Astrocyte (in vitro differentiated cells and primary cell): ENCODE data around the gene KIF5A.

Experiments
- CTCF ChIP-seq: IDR thresholded peaks from 2 replicates; pipeline ENCODE4 v1.5.1; 2011; ENCODE audit warnings: low read depth, mild to moderate bottlenecking, inconsistent platforms, low read length, moderate library complexity; ENCODE audit not compliant: insufficient read depth
- EZH2 ChIP-seq: IDR thresholded peaks from 2 replicates; pipeline ENCODE4 v1.6.1; 2012; ENCODE audit warnings: mild to moderate bottlenecking, low read length, inconsistent platforms; ENCODE audit not compliant: insufficient read depth

- TF ChIP-seq CTCF: no peak
- no peak for TF ChIP-seq EZH2
These were observed 15.6 kb upstream of the KIF5A start for GRCh38 chr12:57534250-57534649.
